ENCODE results near the gene UGT3A2.

The UGT3A2 gene

GRCh38 chr5:36017004-36017403, 49.7 kb downstream of the UGT3A2 start:
- Histone ChIP-seq H3K4me3 (no peak overlapping the region), H3K27ac (no peak overlapping the region), H3K27me3 (no peaks in the 10 kb centered on the region), H3K4me1 (no peaks in the 10 kb centered on the region), H3K36me3 (no peaks in the 10 kb centered on the region), H3K9me3 (peaks cover 3 to 17% (median 7%) of the 10 kb centered on the region in 3 donors)
- DNase-seq: no peak
- intact Hi-C loops (cut with DNase I; ENCODE audit: low total_unique reads): no loop called here
- no peak for TF ChIP-seq CTCF (IDR thresholded peaks at IDR 0.05)

GRCh38 chr5:36013182-36013581, 53.5 kb downstream of the UGT3A2 start:
- no peaks in the 10 kb centered on the region for H3K36me3 ChIP-seq
- peaks cover 3 to 17% (median 7%) of the 10 kb centered on the region in 3 donors for H3K9me3 ChIP-seq
- H3K4me3 ChIP-seq: no peak overlapping the region
- H3K4me1 ChIP-seq: no peaks in the 10 kb centered on the region
- no peaks in the 10 kb centered on the region for H3K27me3 ChIP-seq
- intact Hi-C loops (cut with DNase I; ENCODE audit: low total_unique reads): no loop called here
- no peak overlapping the region for H3K27ac ChIP-seq
- TF ChIP-seq CTCF (IDR thresholded peaks at IDR 0.05): no peak
- no peak for DNase-seq

GRCh38 chr5:36009698-36010097, 57.0 kb downstream of the UGT3A2 start:
- no peak for TF ChIP-seq CTCF (IDR thresholded peaks at IDR 0.05)
- intact Hi-C loops (cut with DNase I; ENCODE audit: low total_unique reads): no loop called here
- Histone ChIP-seq H3K27me3 (no peaks in the 10 kb centered on the region), H3K36me3 (no peaks in the 10 kb centered on the region), H3K4me1 (no peaks in the 10 kb centered on the region), H3K4me3 (no peak overlapping the region), H3K27ac (no peak overlapping the region), H3K9me3 (peaks cover 0 to 4% (median under 1%) of the 10 kb centered on the region in 3 donors)
- DNase-seq: no peak

- no peak overlapping the region for H3K27ac ChIP-seq
- DNase-seq: no peak
- H3K27me3 ChIP-seq: no peaks in the 10 kb centered on the region
- no peak for TF ChIP-seq CTCF (IDR thresholded peaks at IDR 0.05)
- H3K4me3 ChIP-seq: no peak overlapping the region
- intact Hi-C loops (cut with DNase I; ENCODE audit: low total_unique reads): no loop called here
- H3K36me3 ChIP-seq: no peaks in the 10 kb centered on the region
- H3K4me1 ChIP-seq: no peaks in the 10 kb centered on the region
- no peaks in the 10 kb centered on the region for H3K9me3 ChIP-seq
Observed at GRCh38 chr5:36007366-36007765, 59.3 kb downstream of the UGT3A2 start.

- H3K36me3 ChIP-seq: no peaks in the 10 kb centered on the region
- no peak for DNase-seq
- no peaks in the 10 kb centered on the region for H3K4me1 ChIP-seq
- H3K27ac ChIP-seq: no peak overlapping the region
- intact Hi-C loops (cut with DNase I; ENCODE audit: low total_unique reads): no loop called here
- H3K27me3 ChIP-seq: no peaks in the 10 kb centered on the region
- no peak overlapping the region for H3K4me3 ChIP-seq
- no peak for TF ChIP-seq CTCF (IDR thresholded peaks at IDR 0.05)
- H3K9me3 ChIP-seq: no peaks in the 10 kb centered on the region
Observed at GRCh38 chr5:36006163-36006562, 60.5 kb downstream of the UGT3A2 start.

GRCh38 chr5:36001032-36001431, 65.7 kb downstream of the UGT3A2 start:
- Histone ChIP-seq H3K36me3 (no peaks in the 10 kb centered on the region), H3K4me3 (no peak overlapping the region), H3K27me3 (no peaks in the 10 kb centered on the region), H3K4me1 (no peaks in the 10 kb centered on the region), H3K9me3 (no peaks in the 10 kb centered on the region), H3K27ac (no peak overlapping the region)
- DNase-seq: no peak
- intact Hi-C loops (cut with DNase I; ENCODE audit: low total_unique reads): no loop called here
- TF ChIP-seq CTCF (IDR thresholded peaks at IDR 0.05): no peak
